Activated effector memory CD4-positive, alpha-beta T cell treated with anti-CD3 and anti-CD28 coated beads, Interleukin-2, amount 50 U/mL, for 16 hours (primary cell): Measurements from ENCODE around the gene PLTP.

Experiments used
- DNase-seq: peaks from one replicate; pipeline ENCODE4 v3.0.0-alpha.2; 2020

Gene PLTP

DNA sequence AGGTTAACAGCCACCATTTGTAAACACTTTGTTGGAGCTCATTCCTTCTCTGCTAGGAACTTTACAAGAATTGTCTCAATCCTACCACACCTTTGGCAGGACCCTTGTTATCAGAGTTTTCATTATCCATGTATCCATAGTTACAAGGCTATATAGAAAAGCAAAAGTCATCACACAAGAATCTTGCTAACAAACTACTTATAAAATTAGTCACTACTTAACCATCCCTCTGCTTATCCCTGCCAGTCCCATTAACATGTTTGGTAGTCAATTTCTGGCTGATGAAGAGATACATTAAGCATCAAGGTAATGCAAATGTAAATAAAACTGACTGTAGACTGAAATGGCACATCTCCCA lies 44.2 kb downstream of the PLTP start:
- DNase-seq: no peak

DNA sequence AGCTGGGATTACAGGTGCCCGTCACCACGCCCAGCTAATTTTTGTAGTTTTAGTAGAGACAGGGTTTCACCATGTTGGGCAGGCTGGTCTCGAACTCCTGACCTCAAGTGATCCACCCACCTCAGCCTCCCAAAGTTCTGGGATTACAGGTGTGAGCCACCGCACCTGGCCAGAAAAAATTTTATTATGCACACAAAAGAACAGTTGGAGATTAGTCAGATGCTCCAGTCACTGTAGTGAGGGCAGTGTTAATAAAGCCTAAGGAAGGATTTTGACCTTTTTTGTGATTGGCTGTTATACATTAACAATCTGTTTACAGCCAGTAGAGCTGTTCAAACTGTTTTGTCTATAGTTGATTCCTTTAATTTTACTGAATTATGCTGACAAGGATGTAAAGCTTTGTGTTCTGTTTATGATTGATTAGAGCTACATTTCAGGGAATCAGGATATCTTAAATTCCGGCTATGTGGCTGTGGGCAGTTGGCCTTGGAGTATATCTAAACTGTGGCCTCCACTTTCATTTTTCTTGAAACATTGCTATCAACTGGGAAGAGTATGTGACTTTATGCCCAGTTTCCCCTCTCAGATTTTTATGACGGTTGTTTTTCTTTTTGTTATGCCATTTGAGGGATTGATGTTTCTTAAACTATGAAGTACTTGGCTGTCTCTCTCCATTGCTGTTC lies 44.7 kb downstream of the PLTP start:
- no peak for DNase-seq

DNA sequence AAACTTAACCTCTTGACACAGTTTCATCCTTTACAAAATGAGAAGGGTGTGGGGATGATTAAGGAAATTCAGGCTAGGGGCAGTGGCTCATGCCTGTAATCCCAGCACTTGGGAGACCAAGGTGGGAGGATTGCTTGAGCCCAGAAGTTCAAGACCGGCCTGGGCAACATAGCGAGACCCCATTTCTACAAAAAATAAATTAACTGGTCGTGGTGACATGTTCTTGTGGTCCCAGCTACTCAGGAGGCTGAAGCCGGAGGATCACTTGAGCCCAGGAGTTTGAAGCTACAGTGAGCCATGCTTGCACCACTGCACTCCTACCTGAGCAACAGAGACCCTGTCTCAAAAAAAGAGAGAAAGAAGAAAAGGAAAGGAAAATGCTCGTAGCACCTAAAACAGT lies 45.5 kb downstream of the PLTP start:
- DNase-seq: no peak

DNA sequence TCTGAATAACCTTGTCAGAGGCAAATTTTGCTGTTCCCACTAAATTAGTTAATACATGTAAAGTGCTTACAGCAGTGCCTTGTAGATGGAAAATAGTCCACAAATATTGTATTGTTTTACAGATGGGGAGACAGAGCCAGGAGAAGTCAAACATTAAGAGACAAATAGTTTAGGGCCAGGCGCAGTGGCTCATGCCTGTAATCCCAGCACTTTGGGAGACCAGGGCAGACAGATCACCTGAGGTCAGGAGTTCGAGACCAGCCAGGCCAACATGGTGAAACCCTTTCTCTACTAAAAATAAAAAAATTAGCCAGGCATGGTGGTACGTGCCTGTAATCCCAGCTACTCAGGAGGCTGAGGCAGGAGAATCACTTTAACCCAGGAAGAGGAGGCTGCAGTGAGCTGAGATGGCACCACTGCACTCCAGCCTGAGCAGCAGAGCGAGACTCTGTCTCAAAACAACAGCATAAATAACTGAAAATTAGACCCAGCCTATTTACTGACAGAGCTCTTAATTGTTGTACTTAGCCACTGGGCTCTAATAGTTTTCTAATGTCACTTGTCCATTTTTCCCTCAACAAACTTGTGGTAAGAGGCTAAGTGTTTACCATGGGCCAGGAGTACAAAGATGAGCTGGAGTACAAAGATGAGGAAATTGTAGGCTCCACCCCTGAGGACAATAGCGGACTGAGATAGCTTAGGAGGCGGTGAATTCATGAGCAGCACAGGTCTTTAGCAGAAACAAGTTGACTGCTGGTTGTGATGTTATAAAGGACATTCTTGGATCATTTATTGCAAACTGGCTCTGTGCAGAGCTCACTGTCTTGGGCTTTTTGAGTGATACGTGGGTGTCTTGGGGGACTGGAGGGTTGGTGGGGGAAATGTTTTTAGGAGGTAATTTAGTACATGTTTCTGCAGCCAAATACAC lies 48.1 kb downstream of the PLTP start:
- DNase-seq: no peak

DNA sequence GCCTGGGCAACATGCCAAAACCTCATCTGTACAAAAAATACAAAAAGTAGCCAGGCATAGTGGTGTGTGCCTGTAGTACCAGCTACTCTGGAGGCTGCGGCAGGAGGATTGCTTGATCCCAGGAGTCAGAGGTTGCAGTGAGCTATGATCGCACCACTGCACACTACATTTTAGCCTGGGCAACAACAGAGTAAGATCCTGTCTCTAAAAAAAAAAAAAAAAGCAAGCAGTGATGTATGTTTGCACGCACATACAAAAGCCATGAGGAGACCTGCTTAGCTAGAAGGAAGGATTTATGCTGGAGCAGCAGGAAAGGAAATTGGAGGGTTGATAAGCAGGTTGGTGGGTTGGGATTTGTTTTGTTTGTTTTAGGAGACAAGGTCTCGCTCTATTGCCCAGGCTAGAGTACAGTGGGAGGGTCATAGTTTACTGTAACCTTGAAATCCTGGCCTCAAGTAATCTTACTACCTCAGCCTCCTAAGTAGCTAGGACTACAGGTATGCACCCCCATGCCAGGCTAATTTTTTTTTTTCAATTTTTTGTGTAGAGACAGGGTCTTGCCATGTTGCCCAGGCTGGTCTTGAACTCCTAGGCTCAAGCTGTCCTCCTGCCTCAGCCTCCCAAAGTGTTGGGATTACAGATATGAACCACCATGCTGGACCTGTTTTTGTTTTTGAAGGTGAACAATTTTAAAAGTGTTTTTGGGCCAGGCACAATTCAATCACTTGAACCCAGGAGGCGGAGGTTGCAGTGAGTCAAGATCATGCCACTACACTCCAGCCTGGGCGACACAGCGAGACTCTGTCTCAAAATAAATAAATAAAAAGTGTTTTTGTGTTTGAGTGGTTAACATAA lies 50.5 kb downstream of the PLTP start:
- no peak for DNase-seq

DNA sequence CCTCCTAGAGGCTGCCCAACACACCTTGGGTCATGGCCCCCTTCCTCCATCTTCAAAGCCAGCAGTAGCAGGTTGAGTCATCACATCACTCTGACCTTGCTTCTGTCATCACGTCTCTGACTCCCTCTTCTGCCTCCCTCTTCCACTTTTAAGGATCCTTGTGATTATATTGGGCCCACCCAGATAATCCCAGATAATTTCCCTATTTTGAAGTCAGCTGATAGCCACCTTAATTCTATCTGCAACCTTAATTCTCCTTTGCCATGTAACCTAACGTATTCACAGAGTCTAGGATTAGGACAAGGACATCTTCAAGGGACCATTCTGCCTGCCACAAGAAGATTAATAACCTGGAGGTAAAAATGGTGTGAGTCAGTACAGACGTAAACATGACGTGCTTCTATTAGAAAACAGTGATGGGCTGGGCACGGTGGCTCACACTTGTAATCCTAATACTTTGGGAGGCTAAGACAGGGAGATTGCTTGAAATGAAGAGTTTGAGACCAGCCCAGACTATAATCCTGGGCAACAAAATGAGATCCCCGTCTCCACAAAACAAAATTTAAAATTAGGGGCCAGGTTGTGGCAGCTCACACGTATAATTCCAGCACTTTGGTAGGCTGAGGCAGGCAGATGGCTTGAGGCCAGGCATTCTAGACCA lies 51.3 kb downstream of the PLTP start:
- DNase-seq: no peak

DNA sequence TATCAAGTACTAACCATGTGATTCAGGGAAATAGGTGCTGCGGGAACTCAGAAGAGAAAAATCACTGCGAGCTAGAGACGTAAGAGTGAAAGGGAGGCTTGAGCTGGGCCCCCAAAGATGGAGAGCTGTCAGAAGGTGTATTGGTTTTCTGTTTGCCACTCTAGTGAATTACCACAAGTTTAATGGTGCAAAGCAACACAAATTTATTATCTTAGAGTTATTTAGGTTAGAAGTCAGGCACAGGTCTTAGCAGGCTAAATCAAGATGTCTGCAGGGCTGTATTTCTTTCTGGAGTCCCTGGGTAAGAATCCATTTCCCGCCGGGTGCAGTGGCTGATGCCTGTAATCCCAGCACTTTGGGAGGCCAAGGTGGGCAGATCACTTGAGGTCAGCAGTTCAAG lies 52.0 kb downstream of the PLTP start:
- DNase-seq: no peak

DNA sequence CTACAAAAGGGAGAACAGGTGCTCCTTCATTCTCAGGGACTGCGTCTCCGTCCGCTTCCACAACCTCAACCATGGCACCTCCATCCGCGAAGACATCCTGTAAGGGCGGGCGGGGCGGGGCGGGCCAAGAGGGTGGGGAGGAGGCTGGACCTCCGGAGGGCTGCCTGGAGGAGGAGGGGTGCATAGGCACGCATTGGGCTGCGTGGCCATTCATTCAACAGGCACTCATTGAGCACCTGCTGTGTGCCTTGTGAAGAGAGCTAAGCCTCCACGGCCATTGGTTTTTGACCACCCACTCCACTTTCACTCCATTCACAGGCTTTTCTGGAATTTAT lies 54.1 kb downstream of the PLTP start:
- DNase-seq: no peak

DNA sequence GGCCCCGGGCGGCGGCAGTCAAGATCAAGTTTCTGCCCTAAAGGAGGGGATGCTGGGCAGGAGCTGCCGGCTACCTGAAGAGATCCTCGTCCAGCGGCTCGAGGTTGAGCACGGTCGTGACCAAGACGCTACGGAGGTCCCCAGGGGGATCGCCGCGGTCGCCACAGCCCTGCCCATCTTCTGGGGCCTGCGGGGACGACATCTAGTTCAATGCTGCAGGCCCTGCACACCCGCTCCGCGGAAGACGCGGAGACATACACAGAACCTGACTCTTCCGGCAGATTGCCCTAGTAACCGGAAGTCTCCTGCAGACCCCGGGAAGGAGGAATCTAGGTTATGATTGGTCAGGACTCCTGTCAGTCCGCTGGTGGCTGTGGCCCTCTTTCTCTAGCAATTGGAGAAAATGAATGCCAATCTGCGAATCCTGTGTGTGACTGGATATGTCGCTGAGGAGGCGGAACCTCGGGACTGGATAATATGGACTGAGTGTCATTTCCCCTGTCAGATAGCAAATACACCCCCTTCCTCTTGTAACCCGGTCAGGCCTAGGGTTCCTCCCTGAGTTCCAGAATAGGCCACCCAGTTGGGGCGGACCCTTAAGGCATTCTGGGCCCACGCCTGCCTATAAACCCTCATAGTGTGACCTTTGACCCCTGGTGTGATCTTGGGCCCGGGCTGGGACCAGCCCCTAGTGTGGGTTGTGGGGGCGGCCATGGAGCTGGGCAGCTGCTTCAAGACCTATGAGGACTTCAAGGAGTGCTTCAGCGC lies 54.7 kb downstream of the PLTP start, which contains the start of the genes ACOT8 and ZSWIM3:
Gene ACOT8 (minus strand): TSS at position 279 of the 768 bp plus-strand sequence. CDS start 77 bp downstream, at position 202.
Gene ZSWIM3 (plus strand): TSS at position 501 of the 768 bp plus-strand sequence. CDS start 212 bp downstream, at position 713.
- peak; percentile 94 for DNase-seq

DNA sequence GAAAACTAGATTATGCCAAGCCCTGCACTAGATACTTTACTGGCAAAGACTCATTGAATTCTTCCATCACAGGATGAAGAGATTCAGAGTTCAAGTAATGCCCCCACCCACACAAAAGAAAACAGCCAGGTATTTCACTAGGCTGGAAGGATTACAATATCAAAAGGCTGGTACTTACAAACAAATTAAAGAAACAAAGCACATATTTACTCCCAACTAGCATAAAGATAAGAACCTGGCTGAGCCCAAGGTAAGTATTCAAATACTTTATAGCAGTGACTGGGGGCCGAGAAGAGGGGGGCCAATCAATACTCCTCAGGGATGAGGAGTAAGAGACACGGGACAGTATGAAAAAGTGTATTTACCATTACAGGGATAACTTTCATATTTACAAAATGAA lies 58.5 kb downstream of the PLTP start:
- no peak for DNase-seq

DNA sequence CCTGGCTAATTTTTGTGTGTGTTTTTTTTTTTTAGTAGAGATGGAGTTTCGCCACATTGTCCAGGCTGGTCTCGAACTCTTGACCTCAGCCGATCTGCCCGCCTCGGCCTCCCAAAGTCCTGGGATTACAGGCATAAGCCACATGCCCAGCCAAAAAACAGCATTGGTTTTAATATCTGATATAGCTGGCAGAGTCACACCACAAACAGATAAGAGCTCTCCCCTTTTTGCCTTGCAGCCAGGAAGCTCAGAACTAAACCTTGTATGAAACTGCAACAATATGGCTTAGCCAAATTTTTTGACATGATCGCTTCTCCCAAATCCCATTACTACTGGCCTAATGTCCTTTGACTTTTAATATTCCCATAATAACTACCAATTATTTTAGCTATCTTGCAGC lies 59.6 kb downstream of the PLTP start:
- DNase-seq: no peak

DNA sequence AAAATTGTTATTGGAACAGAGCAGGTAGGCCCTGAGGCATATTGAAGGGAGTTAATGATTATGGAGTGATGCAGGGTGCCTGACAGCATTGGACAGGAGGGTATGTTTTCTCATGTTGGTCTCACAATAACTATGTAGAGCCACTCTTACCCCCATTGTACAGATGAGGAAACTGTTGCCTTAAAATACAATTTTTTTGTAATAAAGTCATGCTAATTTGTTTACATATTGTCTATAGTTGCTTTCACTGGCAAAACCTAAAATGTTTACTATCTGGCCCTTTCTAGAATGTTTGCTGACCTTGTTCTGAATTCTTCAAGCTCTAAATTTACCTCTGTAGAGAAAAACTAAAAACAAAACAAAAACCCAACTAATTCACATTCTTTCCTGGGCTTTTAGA lies 60.5 kb downstream of the PLTP start:
- no peak for DNase-seq

DNA sequence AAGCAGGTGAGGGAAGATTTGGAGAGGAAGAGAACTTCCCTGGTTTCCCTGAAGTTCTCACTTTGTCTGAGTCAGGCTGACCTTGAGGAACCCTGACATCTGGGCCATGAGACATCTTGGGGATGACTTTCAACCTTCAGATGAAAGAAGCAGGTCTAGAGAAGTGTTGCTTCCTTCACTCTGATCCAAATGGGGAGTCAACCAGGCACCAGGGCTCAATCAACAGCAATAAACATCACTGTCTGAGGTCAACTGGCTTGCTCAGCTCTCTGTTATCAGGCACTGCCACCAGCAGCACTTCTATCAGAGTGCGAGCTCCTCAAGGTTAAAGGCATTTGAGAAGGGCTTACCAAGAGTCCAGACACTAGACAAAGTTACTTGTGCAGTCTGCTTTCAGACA lies 61.0 kb downstream of the PLTP start:
- no peak for DNase-seq

DNA sequence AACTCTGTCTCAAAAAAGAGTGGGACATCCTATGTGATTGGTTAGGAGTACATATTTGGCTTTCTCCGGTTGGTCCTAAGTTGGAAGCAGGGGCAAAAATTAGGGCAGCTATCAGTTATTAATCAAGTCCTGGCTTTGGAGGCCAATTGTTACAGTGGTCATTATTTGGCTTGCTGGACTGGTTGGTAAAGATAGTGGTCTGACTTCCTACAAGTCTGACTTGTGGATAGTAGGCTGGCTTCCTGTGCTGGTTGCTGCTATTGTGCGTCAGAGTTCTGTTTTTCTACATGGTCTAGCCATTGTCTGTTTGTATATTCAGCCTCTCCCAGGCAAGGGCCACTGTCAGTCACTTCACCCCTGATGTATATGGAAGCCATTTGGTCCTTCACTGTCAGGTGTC lies 61.7 kb downstream of the PLTP start:
- no peak for DNase-seq

DNA sequence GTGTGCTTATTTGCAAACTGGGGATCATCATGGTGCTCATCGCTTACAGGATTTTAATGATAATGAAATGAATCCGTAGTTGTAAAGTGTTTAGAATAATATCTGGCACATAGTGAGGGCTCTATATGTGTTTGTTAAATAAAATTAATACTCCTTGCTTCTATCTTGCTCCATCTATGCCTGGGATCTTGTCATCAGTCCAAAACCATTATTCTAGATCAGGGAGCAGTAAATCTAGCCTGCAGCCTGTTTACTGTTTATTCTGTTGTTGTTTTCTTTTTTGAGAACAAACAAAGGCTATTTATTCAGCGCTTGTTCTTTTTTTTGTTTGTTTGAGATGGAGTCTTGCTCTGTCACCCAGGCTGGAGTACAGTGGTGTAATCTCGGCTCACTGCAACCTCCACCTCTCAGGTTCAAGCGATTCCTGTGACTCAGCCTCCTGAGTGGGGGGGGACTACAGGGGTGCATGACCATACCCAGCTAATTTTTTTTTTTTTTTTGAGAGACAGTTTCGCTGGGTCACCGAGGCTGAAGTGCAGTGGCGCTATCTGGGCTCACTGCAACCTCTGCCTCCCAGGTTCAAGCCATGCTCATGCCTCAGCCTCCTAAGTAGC lies 62.9 kb downstream of the PLTP start:
- no peak for DNase-seq
